NCI-H82 treated with DMSO at 0.1 percent for 48 hours (cell line): ENCODE data around the gene CACNA1I.

Experiments used
- DNase-seq: peaks from one replicate; lab custom pipeline; 2025; ENCODE audit not compliant: unreplicated experiment; lab: John Stamatoyannopoulos, UW

The CACNA1I gene

DNA sequence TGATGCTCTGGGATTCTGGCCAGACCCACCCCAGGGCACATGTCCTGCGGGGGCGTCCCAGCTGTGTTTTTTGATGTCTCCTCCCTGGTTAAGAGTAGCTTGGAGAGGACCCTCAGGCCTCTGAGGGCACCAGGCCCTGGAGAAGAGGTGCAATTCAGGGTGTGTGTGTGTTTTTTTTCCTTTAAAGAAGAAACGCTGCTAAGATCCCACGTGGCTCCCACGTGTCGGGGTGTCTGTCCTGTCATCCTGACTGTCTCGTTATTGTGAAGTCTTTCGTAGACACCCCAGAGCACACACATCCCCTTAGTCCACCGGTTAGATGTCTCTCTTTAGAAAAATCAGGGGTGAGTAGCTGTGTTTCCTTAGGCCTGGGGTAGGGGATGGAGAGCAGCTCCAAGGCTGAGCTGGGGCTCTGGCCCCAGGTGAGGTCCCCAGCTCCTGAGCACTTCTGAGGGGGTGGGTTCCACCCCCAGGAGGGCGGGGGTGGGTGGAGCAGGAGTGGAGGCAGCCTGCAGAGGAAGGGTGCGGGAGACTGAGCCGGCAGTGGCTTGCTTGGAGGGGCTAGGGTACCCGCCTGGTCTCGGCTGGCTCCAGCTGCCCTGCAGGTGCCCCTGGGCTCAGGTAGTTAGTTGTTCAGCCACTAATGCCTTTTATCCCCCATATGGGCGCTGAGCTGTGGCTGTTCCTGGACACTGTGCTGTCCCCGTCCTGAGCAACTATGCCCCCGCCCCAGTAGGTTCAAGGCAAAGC is 116.4 kb downstream of the CACNA1I start:
- DNase-seq = no peak

GRCh38 chr22:39688186-39688785 is 117.7 kb downstream of the CACNA1I start:
- no peak for DNase-seq

DNA sequence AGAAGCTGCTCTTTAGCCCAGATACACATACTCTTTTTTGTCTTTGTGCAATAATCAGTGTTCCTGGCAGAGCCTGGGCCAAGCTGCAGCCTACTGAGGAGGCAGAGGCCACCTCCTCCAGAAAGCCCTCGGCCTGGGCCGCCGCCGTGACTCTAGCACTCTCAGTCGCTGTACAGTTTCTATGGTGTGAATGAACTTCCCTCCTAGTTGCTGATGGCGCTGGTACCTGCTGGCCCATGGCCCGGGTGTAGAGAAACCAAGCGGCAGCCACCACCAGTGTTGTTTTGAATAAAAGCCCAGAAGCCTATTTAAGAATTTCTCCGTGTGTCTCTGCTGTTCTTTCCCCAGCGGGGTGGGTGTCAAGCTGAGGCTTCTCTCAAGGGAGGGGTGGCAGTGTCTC is 118.9 kb downstream of the CACNA1I start:
- no peak for DNase-seq

GRCh38 chr22:39690881-39691605 is 120.5 kb downstream of the CACNA1I start:
- no peak for DNase-seq

DNA sequence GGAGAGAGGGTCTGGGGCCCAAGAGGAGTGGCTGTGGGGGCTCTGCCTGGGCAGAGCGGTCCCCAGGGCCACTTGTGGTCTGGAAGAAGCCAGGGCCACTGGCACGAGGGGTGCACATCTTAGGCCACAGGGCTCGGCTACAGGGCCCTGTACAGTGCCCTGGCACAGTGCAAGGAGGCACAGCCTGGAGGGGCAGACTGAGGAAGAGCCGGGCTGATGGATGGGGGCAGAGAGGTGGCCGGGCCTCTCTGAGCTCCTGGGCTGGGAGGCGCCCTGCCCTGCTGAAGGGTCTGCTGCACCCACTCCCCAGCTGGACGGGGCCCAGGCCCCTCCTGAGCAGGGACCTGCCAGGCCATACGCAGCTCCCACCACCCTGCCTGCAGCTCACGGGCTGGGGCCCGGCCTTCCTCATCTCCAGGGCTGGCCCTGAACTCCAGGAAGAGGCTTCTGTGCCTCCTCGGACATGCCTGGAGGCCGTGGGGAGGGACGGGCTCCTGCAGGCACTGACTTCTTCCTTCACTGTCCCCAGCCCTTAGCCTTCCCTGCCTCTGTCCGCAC is 123.5 kb downstream of the CACNA1I start:
- DNase-seq = no peak

DNA sequence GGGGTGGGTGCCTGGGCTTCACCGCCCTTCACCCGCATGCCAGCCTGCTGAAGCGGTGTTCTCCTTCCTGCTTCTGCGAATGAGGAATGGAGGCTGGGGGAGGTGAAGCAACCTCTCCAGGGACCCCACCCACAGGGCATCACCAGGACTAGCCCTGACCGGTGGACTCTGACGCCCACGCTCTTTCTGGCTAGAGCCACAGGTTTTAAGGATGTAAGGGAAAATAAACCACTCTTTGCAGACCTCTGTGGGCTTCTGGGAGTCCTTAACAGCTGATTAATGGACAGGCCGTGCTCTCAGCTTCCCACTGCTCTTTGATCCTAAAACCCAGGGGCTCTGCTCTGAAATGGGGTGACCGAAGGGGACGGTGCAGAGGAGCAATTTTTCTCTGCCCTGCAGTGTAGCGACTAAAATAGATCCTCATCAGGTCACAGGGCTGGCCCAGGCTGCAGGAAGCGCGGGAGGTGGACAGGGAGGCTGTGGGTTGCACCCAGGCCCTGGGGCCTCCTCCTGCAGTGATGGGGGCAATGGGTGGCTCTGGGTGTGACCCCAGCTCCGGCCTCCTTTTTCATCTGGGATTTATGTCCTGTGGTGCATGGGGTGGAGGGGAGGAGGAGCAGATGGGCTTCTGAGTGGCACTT is 127.4 kb downstream of the CACNA1I start:
- DNase-seq = no peak

DNA sequence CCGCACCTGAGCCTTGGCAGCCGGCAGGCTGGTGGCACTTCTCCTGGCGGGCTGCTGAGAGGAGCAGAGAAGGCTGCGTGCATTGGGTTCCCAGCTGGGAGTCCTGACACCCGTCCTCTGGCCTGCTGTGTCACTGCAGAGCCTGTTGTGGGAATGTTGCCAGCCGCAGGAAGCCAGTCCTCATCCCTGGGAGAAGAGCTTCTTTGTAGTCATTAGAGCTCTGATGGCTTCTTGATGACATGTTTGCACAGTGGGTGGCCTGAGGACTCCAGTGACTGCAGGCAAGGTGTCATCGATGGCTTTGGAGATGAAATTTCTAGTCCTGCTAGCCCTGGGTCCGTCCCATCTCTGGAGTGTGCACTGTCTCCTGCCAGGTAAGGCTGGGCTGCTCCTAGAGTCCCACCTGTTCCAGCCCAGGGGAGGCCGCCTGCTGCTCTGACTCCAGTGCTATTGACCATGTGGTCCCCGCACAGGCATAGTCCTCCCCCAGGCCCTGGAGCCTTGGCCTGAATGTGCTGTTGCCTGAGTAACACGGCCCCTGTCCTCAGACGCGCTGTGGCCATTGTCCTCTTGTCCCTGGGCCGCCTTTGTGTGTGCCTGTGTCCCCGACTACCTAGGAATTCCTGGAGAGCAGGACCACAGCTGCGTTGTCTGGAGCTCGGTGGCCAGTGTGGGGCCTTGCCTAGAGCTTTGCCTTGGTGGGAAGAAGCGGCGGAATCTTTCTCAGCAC is 129.2 kb downstream of the CACNA1I start:
- no peak for DNase-seq

DNA sequence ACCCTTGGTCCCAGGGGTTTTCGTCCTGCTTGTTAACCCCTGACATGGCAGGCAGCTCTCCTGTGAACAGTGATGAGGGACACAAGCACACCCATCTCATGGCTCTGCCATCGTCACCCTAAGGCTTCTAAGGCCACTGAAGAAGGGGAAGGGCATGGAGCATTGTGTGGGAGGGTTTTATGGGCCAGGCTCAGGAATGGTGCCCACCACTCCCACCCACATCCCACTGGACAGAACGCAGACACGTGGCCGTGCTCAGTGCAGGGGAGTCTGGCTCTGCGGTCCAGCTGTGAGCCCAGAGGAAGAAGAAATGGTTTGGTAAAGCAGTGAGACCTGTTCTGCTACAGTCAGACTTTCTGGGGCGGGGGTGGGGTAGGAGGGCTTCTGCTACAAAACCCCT is 130.0 kb downstream of the CACNA1I start:
- DNase-seq = no peak

DNA sequence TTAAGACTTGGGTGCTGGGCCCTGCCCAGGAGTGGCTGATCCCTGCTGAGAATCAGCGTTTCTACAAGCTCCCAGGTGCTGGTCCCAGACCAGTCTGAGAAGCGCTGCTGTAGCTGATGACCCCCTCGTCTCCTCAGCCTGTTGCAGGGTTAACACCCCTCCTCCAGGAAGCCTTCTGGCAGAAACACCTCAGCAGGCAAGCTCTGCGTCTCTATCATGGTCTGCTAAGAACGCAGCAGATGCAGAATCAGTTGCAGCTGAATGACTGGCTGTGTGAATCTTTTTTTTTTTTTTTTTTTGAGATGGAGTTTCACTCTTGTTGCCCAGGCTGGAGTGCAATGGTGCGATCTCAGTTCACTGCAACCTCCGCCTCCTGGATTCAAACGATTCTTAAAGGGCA is 132.5 kb downstream of the CACNA1I start:
- no peak for DNase-seq

GRCh38 chr22:39703928-39704639 is 133.5 kb downstream of the CACNA1I start:
- peak; percentile 82 for DNase-seq

GRCh38 chr22:39705386-39705785 is 134.8 kb downstream of the CACNA1I start:
- DNase-seq = no peak

- no peak for DNase-seq
Observed at GRCh38 chr22:39706376-39707140, 136.0 kb downstream of the CACNA1I start.

- DNase-seq = no peak
Observed at GRCh38 chr22:39707351-39707750, 136.8 kb downstream of the CACNA1I start.

DNA sequence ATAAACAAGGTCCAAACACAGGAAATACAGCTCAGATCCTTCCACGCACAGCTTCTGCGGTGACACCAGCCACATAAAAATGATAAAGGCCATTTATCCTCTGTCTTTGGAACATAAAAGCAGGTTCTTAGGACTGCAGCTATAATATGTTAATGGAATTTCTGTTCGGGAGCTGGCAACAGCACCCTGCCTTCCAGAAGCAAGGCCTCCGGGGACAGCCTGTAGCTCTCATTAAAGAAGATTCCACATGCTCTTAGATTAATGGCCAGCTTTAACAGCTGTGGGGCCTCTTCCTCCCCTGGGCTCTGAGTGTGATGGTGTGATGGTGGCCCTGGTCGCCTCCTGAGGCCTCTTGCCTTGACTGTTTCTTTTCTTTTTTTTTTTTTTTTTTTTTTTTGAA is 137.3 kb downstream of the CACNA1I start:
- peak; percentile 70 for DNase-seq

DNA sequence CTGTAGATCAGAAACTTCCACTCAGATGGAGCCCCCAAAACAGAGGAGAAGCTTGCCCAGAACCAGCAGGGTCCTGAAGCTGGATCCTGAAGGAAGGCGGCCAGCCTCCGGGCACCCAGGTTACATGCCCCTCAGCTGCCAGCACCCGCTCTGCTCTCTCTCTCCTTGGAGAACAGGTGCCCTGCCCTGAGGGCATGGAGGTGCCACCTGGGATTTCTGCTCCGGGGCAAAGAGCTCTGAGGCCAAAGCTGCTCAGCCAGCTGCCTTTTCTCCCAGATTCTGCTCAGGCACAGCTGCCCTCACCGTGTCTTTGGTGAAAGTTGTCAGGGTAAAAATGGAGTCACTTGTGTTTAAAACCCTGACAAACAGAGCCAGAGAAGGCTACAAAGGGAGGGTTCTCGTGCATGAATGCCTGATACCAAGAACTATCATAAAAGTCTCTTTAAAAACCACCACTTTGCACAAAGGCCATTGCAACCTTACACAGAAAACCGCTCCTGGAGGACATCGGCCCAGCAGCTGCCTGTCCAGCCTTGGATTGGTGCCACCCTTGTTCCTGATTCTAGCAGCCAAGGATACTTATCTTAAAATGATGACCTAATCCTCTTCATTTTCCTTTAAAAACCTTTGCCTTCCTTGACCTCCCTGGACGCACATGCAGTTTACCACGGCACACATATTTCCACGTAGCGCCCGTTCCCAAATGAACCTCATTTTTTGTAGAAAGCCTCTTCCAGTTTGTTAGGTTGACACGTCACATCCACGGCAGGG is 140.0 kb downstream of the CACNA1I start:
- no peak for DNase-seq

- no peak for DNase-seq
Observed at GRCh38 chr22:39712081-39712480, 141.5 kb downstream of the CACNA1I start.

DNA sequence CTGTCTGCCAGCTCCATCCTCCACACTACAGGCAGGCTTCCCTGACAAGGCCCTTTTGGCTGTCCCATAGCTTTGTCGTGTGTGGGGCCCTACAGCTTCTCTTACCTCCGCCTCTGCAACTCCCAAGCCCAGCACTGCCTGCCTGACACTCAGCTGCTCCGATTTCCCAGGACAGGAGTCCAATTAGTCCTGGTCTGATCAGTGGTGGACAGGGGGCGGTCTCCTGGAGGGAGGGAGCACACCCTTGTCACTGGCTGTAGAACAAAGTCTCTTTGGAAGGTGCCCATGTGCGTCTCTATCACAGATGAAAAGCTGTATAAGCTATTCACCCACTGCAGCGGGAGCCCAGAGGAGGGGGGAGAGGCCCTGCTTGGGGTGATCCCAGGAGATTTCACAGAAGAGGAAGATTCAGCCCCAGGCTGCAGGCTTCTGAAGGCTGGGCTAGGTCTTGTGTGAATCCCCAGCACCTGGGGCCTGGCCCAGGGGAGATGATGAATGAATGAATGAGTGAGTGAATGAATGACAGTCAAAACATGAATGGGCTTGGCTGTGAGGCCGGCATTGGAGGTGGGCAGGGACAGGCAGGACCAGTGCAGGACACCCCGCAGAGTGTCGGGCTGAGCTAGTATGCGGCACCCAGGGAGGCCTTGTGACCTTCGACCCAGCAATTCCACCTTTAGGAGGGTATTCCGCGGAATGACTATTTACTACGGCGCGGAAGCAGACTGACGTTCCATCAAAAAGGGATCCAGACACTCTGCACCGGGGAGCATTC is 142.4 kb downstream of the CACNA1I start:
- no peak for DNase-seq

DNA sequence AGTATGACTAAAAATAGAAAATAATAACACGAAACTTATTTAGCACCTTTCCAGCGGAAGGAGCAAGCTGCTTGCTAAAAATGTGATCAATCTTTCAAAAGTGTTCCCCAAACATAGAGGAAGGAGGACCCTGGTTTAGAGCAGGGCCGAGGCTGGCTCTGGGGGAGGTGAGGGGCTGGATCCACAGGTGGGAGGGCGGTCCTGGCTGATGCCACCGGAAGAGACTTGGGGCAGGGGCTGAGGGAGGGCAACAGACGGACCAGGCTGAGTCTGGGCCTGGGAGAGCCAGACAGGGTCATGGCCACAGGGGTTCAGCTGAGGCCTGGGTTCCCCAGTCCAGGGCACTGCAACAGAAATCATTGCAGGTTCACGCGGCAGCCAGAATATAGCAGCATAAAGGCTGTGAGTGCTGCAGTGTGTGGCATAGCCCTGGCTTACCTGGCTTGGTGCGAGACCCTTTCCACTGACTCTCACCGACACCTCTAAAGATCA is 143.3 kb downstream of the CACNA1I start:
- DNase-seq = no peak
